GOT3 (cell line): Measurements from ENCODE around the gene CHST11.

Source experiments
- DNase-seq: peaks from one replicate; lab custom pipeline; 2025; ENCODE audit warnings: mixed read lengths; lab: John Stamatoyannopoulos, UW

CHST11 gene

DNA sequence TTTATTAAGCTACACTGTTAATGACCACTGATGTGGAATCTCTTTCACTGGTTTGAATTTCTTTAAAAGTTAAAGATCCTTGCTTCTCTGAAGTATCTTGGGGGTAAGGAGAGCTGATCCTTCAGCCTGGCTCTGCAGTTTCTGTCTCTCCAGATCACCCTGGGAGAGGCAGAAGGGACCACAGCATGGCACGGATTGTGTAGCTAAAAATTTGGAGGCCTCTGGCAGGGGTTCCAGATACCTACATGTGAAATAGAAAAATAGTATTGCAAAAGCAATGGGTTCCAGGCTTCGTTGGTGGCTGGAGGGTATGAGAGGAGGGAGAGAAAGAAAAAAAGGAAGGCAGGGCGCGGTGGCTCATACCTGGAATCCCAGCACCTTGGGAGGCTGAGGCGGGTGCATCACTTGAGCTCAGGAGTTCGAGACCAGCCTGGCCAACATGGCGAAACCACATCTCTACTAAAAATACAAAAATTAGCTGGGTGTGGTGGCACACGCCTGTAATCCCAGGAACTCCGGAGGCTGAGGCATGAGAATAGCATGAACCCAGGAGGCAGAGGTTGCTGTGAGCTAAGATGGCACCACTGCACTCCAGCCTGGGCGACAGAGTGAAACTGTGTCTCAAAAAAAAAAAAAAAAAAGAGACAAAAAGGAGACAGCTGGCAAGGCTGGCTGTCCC is 3.4 kb downstream of the CHST11 start:
- no peak for DNase-seq

GRCh38 chr12:104460973-104461698 is 4.4 kb downstream of the CHST11 start:
- no peak for DNase-seq

DNA sequence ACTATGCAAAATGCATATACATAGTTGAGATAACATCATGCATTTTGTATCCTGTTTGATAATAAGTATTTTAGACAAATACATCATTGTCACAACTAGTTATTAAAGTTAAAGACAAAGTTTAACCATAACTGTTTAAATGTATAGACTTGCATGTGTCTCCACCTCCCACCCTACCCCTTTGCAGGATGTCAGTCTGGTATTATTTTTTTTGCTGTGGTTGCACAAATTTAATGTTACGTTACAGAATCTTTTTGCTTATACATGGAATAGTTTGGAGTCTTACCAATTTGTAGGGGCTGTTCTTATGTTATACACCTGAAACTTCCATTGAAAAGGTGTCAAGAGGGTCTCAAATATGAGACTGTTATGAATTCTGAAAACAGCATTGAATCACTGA is 5.6 kb downstream of the CHST11 start:
- DNase-seq: no peak

GRCh38 chr12:104462931-104463339 is 6.2 kb downstream of the CHST11 start:
- no peak for DNase-seq

- DNase-seq: no peak
Observed at GRCh38 chr12:104463368-104463767, 6.6 kb downstream of the CHST11 start.

- DNase-seq: no peak
Observed at GRCh38 chr12:104464899-104465298, 8.2 kb downstream of the CHST11 start.

- DNase-seq: no peak
Observed at GRCh38 chr12:104466709-104467345, 10.1 kb downstream of the CHST11 start.

DNA sequence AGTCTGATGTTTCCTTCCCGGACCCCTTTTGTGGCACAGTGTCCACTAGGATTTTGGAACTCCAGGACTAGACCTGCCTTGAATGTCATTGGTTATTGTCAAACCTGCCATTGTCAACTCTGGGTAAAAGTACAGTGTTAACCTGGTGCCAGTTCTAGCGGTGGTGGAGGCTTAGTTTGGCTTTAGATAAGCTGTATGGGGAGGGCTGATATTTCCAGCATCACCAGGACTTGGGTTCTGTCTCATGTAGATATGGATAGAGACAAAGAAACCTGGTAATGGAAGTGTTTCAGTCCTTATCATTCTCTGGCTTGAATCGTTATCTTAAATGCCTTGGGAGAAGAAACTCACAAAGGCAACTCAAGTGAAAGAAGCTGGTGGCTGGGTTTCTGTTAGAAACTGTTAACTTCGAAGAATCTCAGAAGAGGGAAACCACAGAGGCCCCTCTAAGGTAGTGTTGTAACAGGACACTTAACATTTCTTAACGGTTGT is 10.6 kb downstream of the CHST11 start:
- no peak for DNase-seq

- DNase-seq: no peak
Observed at GRCh38 chr12:104468371-104468770, 11.6 kb downstream of the CHST11 start.

DNA sequence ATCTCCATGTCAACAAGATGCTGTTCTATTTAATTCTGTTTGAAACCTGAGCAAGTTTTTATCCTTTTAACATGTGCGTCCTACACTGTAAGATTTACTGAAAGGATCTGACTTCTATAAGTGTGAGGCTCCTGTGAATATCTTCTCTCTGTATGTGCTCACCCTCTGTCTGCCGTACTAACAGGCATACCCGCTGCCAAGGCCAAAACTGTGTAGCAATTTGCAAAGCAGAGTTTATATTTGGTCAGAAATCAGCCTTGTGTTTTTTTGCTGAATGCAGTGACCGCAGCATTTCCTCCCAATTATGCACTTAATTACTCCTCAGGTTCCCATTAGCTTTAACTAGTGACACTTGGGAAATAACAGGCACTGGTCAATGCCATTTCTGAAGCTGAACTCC is 12.3 kb downstream of the CHST11 start:
- DNase-seq: no peak

DNA sequence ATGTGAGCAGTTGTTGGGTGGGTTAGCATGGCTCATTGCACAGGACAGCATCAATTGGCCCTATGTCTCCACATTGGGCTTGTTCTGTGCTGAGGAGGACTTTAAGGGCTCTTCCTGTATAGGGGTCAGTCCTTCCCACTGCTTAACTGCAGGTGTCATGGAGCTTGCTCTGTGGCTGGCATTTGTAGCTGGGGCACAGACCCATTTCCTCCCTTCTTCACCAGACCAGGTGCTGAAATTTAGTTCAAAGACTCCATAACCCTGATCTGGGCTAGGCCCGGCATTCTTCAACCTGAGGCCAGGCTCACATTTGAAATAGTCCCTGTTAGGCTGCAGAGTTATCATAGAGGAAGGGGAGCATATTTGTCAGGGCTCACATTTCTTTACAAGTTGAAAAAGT is 12.8 kb downstream of the CHST11 start:
- DNase-seq: no peak

- no peak for DNase-seq
Observed at GRCh38 chr12:104470521-104470920, 13.8 kb downstream of the CHST11 start.

DNA sequence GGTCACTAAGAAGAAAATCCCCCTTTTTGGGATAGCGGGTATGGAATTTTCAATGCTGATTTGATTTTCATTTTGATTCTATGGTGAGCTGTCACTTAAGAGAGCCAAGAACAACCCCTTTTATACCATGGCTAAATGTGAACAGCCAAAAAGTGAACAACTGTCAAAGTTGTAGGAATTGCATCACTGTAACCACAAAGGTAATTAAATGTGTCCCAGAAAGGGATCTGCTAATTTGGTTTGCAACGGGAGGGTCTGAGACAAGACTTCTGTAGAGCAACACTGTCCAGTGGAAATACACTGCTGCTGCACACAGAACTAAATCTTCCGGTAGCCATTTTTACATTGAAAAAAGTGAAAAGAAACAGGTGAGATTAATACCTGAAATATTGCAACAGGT is 14.6 kb downstream of the CHST11 start:
- no peak for DNase-seq

- no peak for DNase-seq
Observed at GRCh38 chr12:104472748-104473147, 16.0 kb downstream of the CHST11 start.

GRCh38 chr12:104473374-104473983 is 16.7 kb downstream of the CHST11 start:
- DNase-seq: no peak

- no peak for DNase-seq
Observed at GRCh38 chr12:104475271-104475670, 18.5 kb downstream of the CHST11 start.

- DNase-seq: no peak
Observed at GRCh38 chr12:104477510-104478390, 21.0 kb downstream of the CHST11 start.

DNA sequence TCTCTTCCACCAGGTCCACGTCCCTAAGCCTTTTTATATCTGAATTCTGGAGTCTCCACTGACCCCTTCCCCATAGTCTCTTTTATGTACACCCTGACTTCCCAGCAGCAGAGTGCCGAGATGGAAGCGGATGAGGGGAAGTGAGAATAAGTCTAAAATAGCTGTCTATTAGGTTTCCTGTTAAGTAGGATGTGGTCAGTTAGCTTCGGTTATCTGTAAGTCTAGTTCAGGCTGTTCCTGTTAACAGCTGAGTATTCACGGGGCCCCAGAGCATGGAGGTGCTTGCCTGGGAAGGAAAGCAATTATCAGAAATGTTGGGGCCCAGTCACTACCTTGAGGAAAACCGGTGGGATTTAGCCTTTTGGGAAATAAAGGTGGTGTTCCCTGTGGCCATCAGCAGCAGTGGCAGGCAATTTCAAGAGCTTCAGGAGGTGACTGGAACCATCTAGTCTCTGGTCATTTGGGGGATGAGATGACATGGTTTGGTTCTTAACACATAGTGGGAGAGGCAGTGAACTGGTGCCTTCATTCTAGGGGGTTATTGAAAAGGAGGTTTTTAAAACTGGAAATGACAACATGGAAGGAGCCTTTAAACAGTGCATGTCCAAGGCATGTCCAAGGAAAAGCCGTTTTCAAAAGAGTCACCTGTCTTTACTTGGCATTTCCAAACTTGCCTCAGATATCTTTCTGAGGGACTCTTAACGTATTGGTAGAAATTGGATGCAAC is 21.8 kb downstream of the CHST11 start:
- no peak for DNase-seq

GRCh38 chr12:104479123-104479662 is 22.4 kb downstream of the CHST11 start:
- no peak for DNase-seq

DNA sequence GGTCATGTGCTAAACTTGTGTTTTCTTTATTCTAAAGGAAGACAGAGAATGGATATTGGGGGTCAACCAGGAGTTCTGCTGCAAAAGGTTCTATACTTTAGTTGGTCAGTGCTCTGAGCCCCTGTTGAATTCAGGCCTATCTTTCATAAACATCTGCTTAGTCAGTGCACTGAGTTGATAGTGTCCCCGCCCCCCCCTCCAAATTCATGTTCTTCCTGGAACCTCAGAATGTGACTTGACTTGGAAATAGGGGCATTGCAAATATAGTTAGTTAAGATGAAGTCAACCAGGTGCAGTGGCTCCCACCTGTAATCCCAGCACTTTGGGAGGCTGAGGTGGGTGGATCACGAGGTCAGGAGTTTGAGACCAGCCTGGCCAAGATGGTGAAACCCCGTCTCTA is 23.3 kb downstream of the CHST11 start:
- DNase-seq: no peak
